Mesendoderm (in vitro differentiated cells): ENCODE data around the gene INIP.

Experiments
- DNase-seq: peaks from one replicate; pipeline ENCODE4 v3.0.0; 2013
- H2AK5ac ChIP-seq: 2 replicates; pipeline ENCODE4 v1.6.1; 2013; ENCODE audit warnings: low read length, inconsistent platforms
- H2BK120ac ChIP-seq: 2 replicates; pipeline ENCODE4 v1.6.1; 2013; ENCODE audit warnings: low read depth, mild to moderate bottlenecking, low read length, moderate library complexity, mixed read lengths
- H2BK15ac ChIP-seq: replicated peaks from 2 replicates; pipeline ENCODE4 v1.6.1; 2013; ENCODE audit warnings: low read depth, mild to moderate bottlenecking, moderate library complexity
- H2BK5ac ChIP-seq: 2 replicates; pipeline ENCODE4 v1.6.1; 2013; ENCODE audit warnings: low read length, inconsistent platforms
- H3K18ac ChIP-seq: 2 replicates; pipeline ENCODE4 v1.6.1; 2013; ENCODE audit warnings: mild to moderate bottlenecking, low read length, mixed read lengths
- H3K23ac ChIP-seq: one replicate; pipeline ENCODE4 v1.6.1; 2013; ENCODE audit warnings: low read length
- H3K27ac ChIP-seq: 2 replicates; pipeline ENCODE4 v1.5.1; 2013; ENCODE audit warnings: low read depth, mild to moderate bottlenecking, inconsistent platforms, low read length, moderate library complexity
- H3K27me3 ChIP-seq: 2 replicates; pipeline ENCODE4 v1.6.1; 2013; ENCODE audit warnings: low read length, control low read depth, mild to moderate bottlenecking, inconsistent platforms; ENCODE audit not compliant: insufficient read depth, poor library complexity
- H3K36me3 ChIP-seq: 2 replicates; pipeline ENCODE4 v1.6.1; 2013; ENCODE audit warnings: low read length, inconsistent platforms; ENCODE audit not compliant: control insufficient read depth, insufficient read depth
- H3K4ac ChIP-seq: one replicate; pipeline ENCODE4 v1.6.1; 2013; ENCODE audit warnings: low read depth, mild to moderate bottlenecking, low read length, moderate library complexity
- H3K4me1 ChIP-seq: 2 replicates; pipeline ENCODE4 v1.6.1; 2013; ENCODE audit warnings: low read depth, low read length, inconsistent platforms; ENCODE audit not compliant: control insufficient read depth
- H3K4me2 ChIP-seq: 2 replicates; pipeline ENCODE4 v1.6.1; 2013; ENCODE audit warnings: low read length
- H3K4me3 ChIP-seq: 2 replicates; pipeline ENCODE4 v1.5.1; 2013; ENCODE audit warnings: mild to moderate bottlenecking, low read length
- H3K56ac ChIP-seq: one replicate; pipeline ENCODE4 v1.6.1; 2013; ENCODE audit warnings: low read length
- H3K79me1 ChIP-seq: 2 replicates; pipeline ENCODE4 v1.6.1; 2013; ENCODE audit warnings: low read length, inconsistent platforms
- H3K79me2 ChIP-seq: 2 replicates; pipeline ENCODE4 v1.6.1; 2013; ENCODE audit warnings: mild to moderate bottlenecking, low read length; ENCODE audit not compliant: control insufficient read depth, insufficient read depth
- H3K9ac ChIP-seq: 2 replicates; pipeline ENCODE4 v1.6.1; 2013; ENCODE audit warnings: low read length, inconsistent platforms
- H4K5ac ChIP-seq: one replicate; pipeline ENCODE4 v1.6.1; 2013; ENCODE audit warnings: low read length
- H4K8ac ChIP-seq: one replicate; pipeline ENCODE4 v1.6.1; 2013; ENCODE audit warnings: low read depth, mild to moderate bottlenecking, control low read depth, low read length, moderate library complexity
- WGBS: extraction: QIAGEN DNeasy Blood & Tissue Kit; methylation state at CpG from one replicate; pipeline ENCODE4 v1.1.7; 2013; ENCODE audit warnings: low lambda C conversion rate, missing lambda C conversion rate; ENCODE audit not compliant: insufficient coverage; ENCODE audit errors: extremely low coverage; 5-methylcytosine and 5-hydroxymethylcytosine counted together

Gene INIP

GRCh38 chr9:112755016-112755427 is 37.1 kb upstream of the INIP start:
- H3K4me1 ChIP-seq, result peaks cover 13% of the 10 kb centered on the region
- no peaks in the 10 kb centered on the region for H3K79me2 ChIP-seq
- no peaks in the 10 kb centered on the region for H3K27me3 ChIP-seq
- no peak overlapping the region for H2AK5ac ChIP-seq
- H3K36me3 ChIP-seq, result no peaks in the 10 kb centered on the region
- H3K4me3 ChIP-seq, result no peak overlapping the region
- peak overlapping the region; percentile 3 for H3K9ac ChIP-seq
- WGBS, result no CpG with 5 or more reads among the region's 5 CpGs
- peak overlapping the region; percentile 18 for H2BK5ac ChIP-seq
- peak; percentile 57 for DNase-seq
- H2BK15ac ChIP-seq, result no peak overlapping the region
- H3K4ac ChIP-seq, result peak overlapping the region; percentile 63
- H3K18ac ChIP-seq, result peak overlapping the region; percentile 56
- no peak overlapping the region for H3K23ac ChIP-seq
- H4K8ac ChIP-seq, result no peak overlapping the region
- peak overlapping the region; percentile 58 for H3K56ac ChIP-seq
- no peak overlapping the region for H2BK120ac ChIP-seq
- peak overlapping the region; percentile 46 for H3K27ac ChIP-seq
- no peaks in the 10 kb centered on the region for H3K79me1 ChIP-seq
- H4K5ac ChIP-seq, result no peak overlapping the region
- no peak overlapping the region for H3K4me2 ChIP-seq

DNA sequence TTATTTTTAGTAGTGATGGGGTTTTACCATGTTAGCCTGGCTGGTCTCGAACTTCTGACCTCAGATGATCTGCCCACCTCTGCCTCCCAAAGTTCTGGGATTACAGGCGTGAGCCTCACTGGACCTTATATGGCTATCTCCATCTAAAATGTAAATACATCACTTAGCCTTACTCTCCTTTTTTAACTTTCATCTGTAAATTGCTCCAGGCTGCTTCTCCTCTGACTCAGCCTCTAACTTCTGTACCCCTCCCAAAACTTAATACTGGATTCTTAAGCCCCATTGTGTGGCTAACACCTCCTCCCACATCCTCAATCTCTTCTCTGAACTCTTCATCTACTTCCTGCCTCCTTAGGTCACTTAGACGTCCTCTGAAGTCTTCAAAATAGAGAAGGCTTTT is 36.7 kb upstream of the INIP start:
- no CpG with 5 or more reads among the region's 3 CpGs for WGBS
- Histone ChIP-seq H3K36me3 (no peaks in the 10 kb centered on the region), H3K4me2 (no peak overlapping the region), H3K9ac (no peak overlapping the region), H4K5ac (no peak overlapping the region), H2BK120ac (no peak overlapping the region), H2BK15ac (no peak overlapping the region), H2BK5ac (no peak overlapping the region), H3K79me1 (no peaks in the 10 kb centered on the region), H2AK5ac (no peak overlapping the region), H3K79me2 (no peaks in the 10 kb centered on the region), H4K8ac (no peak overlapping the region), H3K18ac (no peak overlapping the region), H3K4me1 (peaks cover 16% of the 10 kb centered on the region), H3K27ac (peak overlapping the region; percentile 46), H3K4me3 (no peak overlapping the region), H3K4ac (no peak overlapping the region), H3K27me3 (no peaks in the 10 kb centered on the region), H3K56ac (peak overlapping the region; percentile 58), H3K23ac (no peak overlapping the region)
- peak; percentile 97 for DNase-seq

DNA sequence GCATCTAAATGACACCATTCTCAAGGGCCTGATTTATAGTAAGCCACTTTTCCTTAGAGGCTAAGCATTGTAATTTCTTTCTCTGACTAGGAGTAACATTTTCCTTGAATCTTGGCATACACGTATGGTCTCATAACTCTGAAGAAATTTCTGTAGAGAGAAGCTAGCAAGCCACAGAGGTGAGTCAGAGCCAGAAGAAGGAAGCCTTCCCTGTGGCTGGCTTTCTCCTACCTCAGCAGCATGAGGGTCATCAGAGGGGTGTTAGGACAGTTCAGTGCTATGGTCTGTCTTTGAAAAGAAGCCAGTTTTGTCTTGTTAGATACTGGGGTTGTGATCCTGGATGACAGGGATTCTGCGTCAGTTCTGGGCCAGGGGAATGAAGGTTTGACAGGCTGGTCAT is 35.8 kb upstream of the INIP start:
- no peak overlapping the region for H2BK5ac ChIP-seq
- no peaks in the 10 kb centered on the region for H3K27me3 ChIP-seq
- H3K4me3 ChIP-seq, result no peak overlapping the region
- no CpG with 5 or more reads among the region's 2 CpGs for WGBS
- H3K4me2 ChIP-seq, result no peak overlapping the region
- H4K5ac ChIP-seq, result no peak overlapping the region
- H3K9ac ChIP-seq, result no peak overlapping the region
- H3K36me3 ChIP-seq, result no peaks in the 10 kb centered on the region
- H3K79me2 ChIP-seq, result no peaks in the 10 kb centered on the region
- peak overlapping the region; percentile 11 for H3K27ac ChIP-seq
- no peak overlapping the region for H4K8ac ChIP-seq
- DNase-seq, result peak; percentile 35
- H2AK5ac ChIP-seq, result no peak overlapping the region
- H3K4ac ChIP-seq, result no peak overlapping the region
- no peaks in the 10 kb centered on the region for H3K79me1 ChIP-seq
- no peak overlapping the region for H3K18ac ChIP-seq
- no peak overlapping the region for H2BK15ac ChIP-seq
- no peak overlapping the region for H3K23ac ChIP-seq
- H3K4me1 ChIP-seq, result peaks cover 16% of the 10 kb centered on the region
- H3K56ac ChIP-seq, result peak overlapping the region; percentile 17
- H2BK120ac ChIP-seq, result no peak overlapping the region

- no CpG with 5 or more reads among the region's 6 CpGs for WGBS
Observed at GRCh38 chr9:112752334-112753125, 34.6 kb upstream of the INIP start.

GRCh38 chr9:112751056-112751795 is 33.3 kb upstream of the INIP start:
- DNase-seq, result peak; percentile 86
- no CpG with 5 or more reads among the region's 49 CpGs for WGBS
- Histone ChIP-seq H2BK5ac (no peak overlapping the region), H3K18ac (peak overlapping the region; percentile 43), H2AK5ac (no peak overlapping the region), H3K4me3 (peak overlapping the region; percentile 64), H3K4me2 (peak overlapping the region; percentile 88), H3K79me1 (no peaks in the 10 kb centered on the region), H3K27me3 (no peaks in the 10 kb centered on the region), H2BK120ac (no peak overlapping the region), H3K36me3 (no peaks in the 10 kb centered on the region), H4K8ac (no peak overlapping the region), H2BK15ac (no peak overlapping the region), H3K9ac (peak overlapping the region; percentile 69), H3K4ac (no peak overlapping the region), H3K23ac (peak overlapping the region; percentile 86), H3K27ac (no peak overlapping the region), H4K5ac (no peak overlapping the region), H3K56ac (peak overlapping the region; percentile 87), H3K4me1 (peaks cover 16% of the 10 kb centered on the region), H3K79me2 (no peaks in the 10 kb centered on the region)

More at GRCh38 chr9:112752334-112753125, 34.6 kb upstream of the INIP start:
- H2BK120ac ChIP-seq, result no peak overlapping the region
- DNase-seq, result no peak
- H3K18ac ChIP-seq, result no peak overlapping the region
- no peak overlapping the region for H3K23ac ChIP-seq
- H2AK5ac ChIP-seq, result no peak overlapping the region
- H3K4me2 ChIP-seq, result no peak overlapping the region
- peaks cover 16% of the 10 kb centered on the region for H3K4me1 ChIP-seq
- H4K8ac ChIP-seq, result no peak overlapping the region
- H3K36me3 ChIP-seq, result no peaks in the 10 kb centered on the region
- no peak overlapping the region for H2BK15ac ChIP-seq
- no peaks in the 10 kb centered on the region for H3K79me2 ChIP-seq
- H3K56ac ChIP-seq, result no peak overlapping the region
- no peak overlapping the region for H4K5ac ChIP-seq
- no peak overlapping the region for H3K9ac ChIP-seq
- no peaks in the 10 kb centered on the region for H3K79me1 ChIP-seq
- no peak overlapping the region for H3K27ac ChIP-seq
- no peak overlapping the region for H3K4ac ChIP-seq
- no peak overlapping the region for H3K4me3 ChIP-seq
- H2BK5ac ChIP-seq, result no peak overlapping the region
- H3K27me3 ChIP-seq, result no peaks in the 10 kb centered on the region
